Activated T-helper 1 cell treated with anti-CD3 and anti-CD28 coated beads, Interleukin-12 subunit alpha, Interleukin-12 subunit beta, Interleukin-2, Interleukin-4 antibody, amounts not matched to agents 30 ng/mL and 10 ng/mL and 1 ng/mL, durations not matched to agents 14 hours and 24 hours and 36 hours (primary cell): ENCODE data around the gene DNAI4. TPM values are rescaled to one million over a fixed set of nuclear protein-coding genes. Genes with fewer than 3 reads are reported as not detected.
A peak's percentile ranks its signal among the peaks of the same experiment; 100 is the strongest.
"Not testable (repeated sequence)": the region's sequence is repeated elsewhere in the genome, so short reads cannot be mapped to it uniquely, and the experiment has no call there.

Experiments
- DNase-seq: peaks from one replicate; pipeline ENCODE4 v3.0.0; 2021; ENCODE audit warnings: low spot score
- H3K27ac Mint-ChIP-seq: one replicate; pipeline ENCODE4 v1.8.0; 2021; ENCODE audit warnings: mild to moderate bottlenecking, mixed read lengths
- H3K27me3 Mint-ChIP-seq: one replicate; pipeline ENCODE4 v1.8.0; 2022; ENCODE audit warnings: mild to moderate bottlenecking, moderate library complexity, mixed read lengths; ENCODE audit not compliant: insufficient read depth
- H3K36me3 Mint-ChIP-seq: one replicate; pipeline ENCODE4 v1.8.0; 2021; ENCODE audit warnings: low read depth, mixed read lengths
- H3K4me1 Mint-ChIP-seq: one replicate; pipeline ENCODE4 v1.8.0; 2021; ENCODE audit warnings: low read depth, mixed read lengths
- H3K4me3 Mint-ChIP-seq: one replicate; pipeline ENCODE4 v1.8.0; 2021; ENCODE audit warnings: mild to moderate bottlenecking, moderate library complexity, mixed read lengths
- H3K9me3 Mint-ChIP-seq: one replicate; pipeline ENCODE4 v1.8.0; 2021; ENCODE audit warnings: mixed read lengths
- intact Hi-C: fragments of 100-400 bp; cut with micrococcal nuclease; formaldehyde crosslinking; loops from one replicate; pipeline ENCODE4 v1.15.1; 2024
- total RNA-seq: library from RNA; stranded (reverse); gene quantifications from 2 replicates; pipeline ENCODE4 v1.2.3, GENCODE V29; 2022

Gene DNAI4
- total RNA-seq, 1 donor from 2014 or later = 1.2 TPM

- Mint-ChIP-seq H3K4me1 (peaks cover 24% of the 10 kb centered on the region), H3K27me3 (no peaks in the 10 kb centered on the region), H3K4me3 (peak overlapping the region; percentile 63), H3K9me3 (peaks cover 4% of the 10 kb centered on the region), H3K36me3 (peaks cover 4% of the 10 kb centered on the region), H3K27ac (peak overlapping the region; percentile 57)
- intact Hi-C loops = loop anchor here (1.0 to 5.0 kb wide), 5 partner anchors 18 to 976 kb away; no protein-coding TSS in a partner anchor
- DNase-seq = peak; percentile 25
Measured at GRCh38 chr1:66788231-66788939, 136.3 kb downstream of the DNAI4 start.

- Mint-ChIP-seq H3K4me3 (no peak overlapping the region), H3K27ac (peak overlapping the region; percentile 57), H3K27me3 (no peaks in the 10 kb centered on the region), H3K36me3 (peaks cover 4% of the 10 kb centered on the region), H3K9me3 (peaks cover 4% of the 10 kb centered on the region), H3K4me1 (peaks cover 24% of the 10 kb centered on the region)
- intact Hi-C loops = loop anchor here (1.0 to 5.0 kb wide), 5 partner anchors 17 to 975 kb away; no protein-coding TSS in a partner anchor
- no peak for DNase-seq
Measured at GRCh38 chr1:66787641-66788040, 137.0 kb downstream of the DNAI4 start.

- DNase-seq, H3K36me3 Mint-ChIP-seq, H3K27ac Mint-ChIP-seq, H3K27me3 Mint-ChIP-seq, H3K9me3 Mint-ChIP-seq, H3K4me3 Mint-ChIP-seq: not testable (repeated sequence)
- H3K4me1 Mint-ChIP-seq = peaks cover 24% of the 10 kb centered on the region
- intact Hi-C loops = loop anchor here (5.0 kb wide), 1 partner anchor 197 kb away; no protein-coding TSS in a partner anchor
Measured at GRCh38 chr1:66785800-66786199, 138.9 kb downstream of the DNAI4 start.

GRCh38 chr1:66779475-66780078, 145.1 kb downstream of the DNAI4 start:
- no peak for DNase-seq
- Mint-ChIP-seq H3K4me1 (peaks cover 7% of the 10 kb centered on the region), H3K36me3 (no peaks in the 10 kb centered on the region), H3K9me3 (no peaks in the 10 kb centered on the region), H3K27ac (no peak overlapping the region), H3K4me3 (no peak overlapping the region), H3K27me3 (peaks cover 13% of the 10 kb centered on the region)
- intact Hi-C loops = loop anchor here (10.0 kb wide), 1 partner anchor 905 kb away; the partner anchor contains the start of gene GADD45A

- Mint-ChIP-seq H3K9me3 (no peaks in the 10 kb centered on the region), H3K36me3 (no peaks in the 10 kb centered on the region), H3K27me3 (peaks cover 14% of the 10 kb centered on the region), H3K4me1 (peaks cover 7% of the 10 kb centered on the region), H3K27ac (no peak overlapping the region), H3K4me3 (no peak overlapping the region)
- no peak for DNase-seq
- intact Hi-C loops = loop anchor here (10.0 kb wide), 1 partner anchor 906 kb away; the partner anchor contains the start of gene GADD45A
Measured at GRCh38 chr1:66778969-66779368, 145.7 kb downstream of the DNAI4 start.

- no peaks in the 10 kb centered on the region for H3K9me3 Mint-ChIP-seq
- H3K4me3 Mint-ChIP-seq = no peak overlapping the region
- peaks cover 7% of the 10 kb centered on the region for H3K4me1 Mint-ChIP-seq
- H3K27ac Mint-ChIP-seq = no peak overlapping the region
- peaks cover 14% of the 10 kb centered on the region for H3K27me3 Mint-ChIP-seq
- intact Hi-C loops = loop anchor here (10.0 kb wide), 1 partner anchor 907 kb away; the partner anchor contains the start of gene GADD45A
- DNase-seq = no peak
- H3K36me3 Mint-ChIP-seq = no peaks in the 10 kb centered on the region
Measured at GRCh38 chr1:66778266-66778665, 146.4 kb downstream of the DNAI4 start.

GRCh38 chr1:66777831-66778230, 146.8 kb downstream of the DNAI4 start:
- no peak for DNase-seq
- Mint-ChIP-seq H3K36me3 (no peaks in the 10 kb centered on the region), H3K9me3 (no peaks in the 10 kb centered on the region), H3K4me3 (no peak overlapping the region), H3K27me3 (peaks cover 14% of the 10 kb centered on the region), H3K4me1 (peaks cover 7% of the 10 kb centered on the region), H3K27ac (no peak overlapping the region)
- intact Hi-C loops = loop anchor here (10.0 kb wide), 1 partner anchor 907 kb away; the partner anchor contains the start of gene GADD45A

GRCh38 chr1:66775646-66776045, 149.0 kb downstream of the DNAI4 start:
- intact Hi-C loops = loop anchor here (10.0 kb wide), 1 partner anchor 909 kb away; the partner anchor contains the start of gene GADD45A
- Mint-ChIP-seq H3K27me3 (peaks cover 12% of the 10 kb centered on the region), H3K9me3 (no peaks in the 10 kb centered on the region), H3K4me3 (no peak overlapping the region), H3K27ac (no peak overlapping the region), H3K4me1 (peaks cover 14% of the 10 kb centered on the region), H3K36me3 (no peaks in the 10 kb centered on the region)
- no peak for DNase-seq

GRCh38 chr1:66774438-66774837, 150.2 kb downstream of the DNAI4 start:
- Mint-ChIP-seq H3K27ac (no peak overlapping the region), H3K36me3 (no peaks in the 10 kb centered on the region), H3K27me3 (peaks cover 10% of the 10 kb centered on the region), H3K4me1 (peaks cover 22% of the 10 kb centered on the region), H3K4me3 (no peak overlapping the region), H3K9me3 (no peaks in the 10 kb centered on the region)
- DNase-seq = no peak
- intact Hi-C loops = loop anchor here (10.0 kb wide), 1 partner anchor 910 kb away; the partner anchor contains the start of gene GADD45A

- Mint-ChIP-seq H3K36me3 (no peaks in the 10 kb centered on the region), H3K27ac (no peak overlapping the region), H3K9me3 (no peaks in the 10 kb centered on the region), H3K4me3 (no peak overlapping the region), H3K4me1 (peaks cover 29% of the 10 kb centered on the region), H3K27me3 (peaks cover 8% of the 10 kb centered on the region)
- intact Hi-C loops = loop anchor here (10.0 kb wide), 1 partner anchor 912 kb away; the partner anchor contains the start of gene GADD45A
- DNase-seq = no peak
Measured at GRCh38 chr1:66773227-66773626, 151.4 kb downstream of the DNAI4 start.

GRCh38 chr1:66770694-66771093, 154.0 kb downstream of the DNAI4 start:
- no peaks in the 10 kb centered on the region for H3K36me3 Mint-ChIP-seq
- peak overlapping the region; percentile 37 for H3K4me3 Mint-ChIP-seq
- H3K4me1 Mint-ChIP-seq = peaks cover 34% of the 10 kb centered on the region
- intact Hi-C loops = loop anchor here (1.0 to 10.0 kb wide), 3 partner anchors 18 to 914 kb away; partner anchors contain the start of gene GADD45A
- peaks cover 2% of the 10 kb centered on the region for H3K27me3 Mint-ChIP-seq
- no peak for DNase-seq
- peak overlapping the region; percentile 54 for H3K27ac Mint-ChIP-seq
- H3K9me3 Mint-ChIP-seq = no peaks in the 10 kb centered on the region

GRCh38 chr1:66770240-66770639, 154.4 kb downstream of the DNAI4 start:
- H3K27ac Mint-ChIP-seq = peak overlapping the region; percentile 54
- DNase-seq = no peak
- no peaks in the 10 kb centered on the region for H3K9me3 Mint-ChIP-seq
- intact Hi-C loops = loop anchor here (1.0 to 10.0 kb wide), 3 partner anchors 18 to 915 kb away; partner anchors contain the start of gene GADD45A
- H3K27me3 Mint-ChIP-seq = peaks cover 1% of the 10 kb centered on the region
- no peaks in the 10 kb centered on the region for H3K36me3 Mint-ChIP-seq
- peaks cover 35% of the 10 kb centered on the region for H3K4me1 Mint-ChIP-seq
- H3K4me3 Mint-ChIP-seq = peak overlapping the region; percentile 57
